GM12878 (cell line): ENCODE measurements around the gene ZNF804A. TPM values are rescaled to one million over a fixed set of nuclear protein-coding genes. Genes with fewer than 3 reads are reported as not detected.

Source experiments
- ATAC-seq: fragments of 200-7000 bp; cut with Tn5 transposase; 3 replicates; pipeline ENCODE4 v1.9.1; 2020; ENCODE audit warnings: mild to moderate bottlenecking, moderate library complexity
- BruUV-seq: library from RNA; stranded (reverse); fragments of 400-500 nt; replicated peaks from 2 replicates; lab custom pipeline; 2021; lab: Mats Ljungman, UMichigan
- CTCF ChIA-PET: fragments of 300-600 bp; sonication (Branson Sonifier 250); formaldehyde crosslinking; extraction: SDS; loops from one replicate; lab custom pipeline; 2021; ENCODE audit warnings: inconsistent platforms; lab: Yijun Ruan, JAX
- POLR2A ChIA-PET: fragments of 350-600 bp; formaldehyde crosslinking; extraction: SDS; loops from one replicate; lab custom pipeline; 2021; ENCODE audit warnings: inconsistent platforms; lab: Charles Lee
- RAD21 ChIA-PET: fragments of 300-600 bp; sonication (Branson Sonifier 250); formaldehyde crosslinking; loops from one replicate; lab custom pipeline; 2023; ENCODE audit warnings: antibody characterized with exemption; ENCODE audit not compliant: unreplicated experiment; lab: Charles Lee
- SMC1A ChIA-PET: fragments of 300-600 bp; sonication (Branson Sonifier 250); formaldehyde crosslinking; loops from one replicate; lab custom pipeline; 2023; ENCODE audit not compliant: unreplicated experiment, uncharacterized antibody; lab: Charles Lee
- DNase-seq: peaks from one replicate; pipeline ENCODE4 v3.0.0-alpha.2; 2011; ENCODE audit warnings: low read depth, low spot score
- FAIRE-seq: peaks from 3 replicates; lab custom pipeline; 2011; peaks lifted over from hg19 to GRCh38; lab: Jason Lieb, UNC
- H2AFZ ChIP-seq: 2 replicates; pipeline ENCODE4 v1.6.0; 2011; ENCODE audit warnings: low read depth, low read length, control low read depth; ENCODE audit not compliant: control insufficient read depth
- H3K27ac ChIP-seq: 2 replicates; pipeline ENCODE4 v1.5.1; 2011; ENCODE audit warnings: control low read depth; ENCODE audit not compliant: control insufficient read depth, insufficient read depth
- H3K27me3 ChIP-seq, 2 experiments: replicated peaks in 1 of 2; 2 replicates each; pipeline versions ENCODE4 v1.6.0 to v1.6.1; 2011; ENCODE audit warnings: low read length in 1 of 2; ENCODE audit not compliant: control insufficient read depth in 2 of 2, insufficient read depth in 2 of 2
- H3K36me3 ChIP-seq, 2 experiments: 2 replicates each; pipeline ENCODE4 v1.5.1; 2011; ENCODE audit warnings: low read length in 1 of 2; ENCODE audit not compliant: control insufficient read depth in 2 of 2, insufficient read depth in 2 of 2
- H3K4me1 ChIP-seq: 2 replicates; pipeline ENCODE4 v1.6.1; 2011; ENCODE audit warnings: mild to moderate bottlenecking, low read length, moderate library complexity, mixed read lengths; ENCODE audit not compliant: control insufficient read depth, insufficient read depth
- H3K4me2 ChIP-seq: 2 replicates; pipeline ENCODE4 v1.6.0; 2011; ENCODE audit warnings: control low read depth; ENCODE audit not compliant: control insufficient read depth, insufficient read depth
- H3K4me3 ChIP-seq: fragments of 200-600 bp; sonication (generic); 2 replicates; pipeline ENCODE4 v1.5.1; 2016
- H3K79me2 ChIP-seq: 2 replicates; pipeline ENCODE4 v1.6.0; 2011; ENCODE audit warnings: low read length; ENCODE audit not compliant: control insufficient read depth, insufficient read depth
- H3K9ac ChIP-seq: 2 replicates; pipeline ENCODE4 v1.8.0; 2011; ENCODE audit warnings: low read length, control low read depth, mixed read lengths; ENCODE audit not compliant: control insufficient read depth, insufficient read depth
- H3K9me3 ChIP-seq: replicated peaks from 3 replicates; pipeline ENCODE4 v1.5.1; 2011; ENCODE audit warnings: mild to moderate bottlenecking, low read length; ENCODE audit not compliant: control insufficient read depth, insufficient read depth
- H4K20me1 ChIP-seq: 2 replicates; pipeline ENCODE4 v1.6.0; 2011; ENCODE audit not compliant: control insufficient read depth, insufficient read depth
- CHD1 ChIP-seq: IDR thresholded peaks from 2 replicates; pipeline ENCODE4 v1.6.1; 2012; ENCODE audit warnings: low read depth, low read length, improper control_type of control experiment
- FOS ChIP-seq: IDR thresholded peaks from 3 replicates; pipeline ENCODE4 v1.6.1; 2011; ENCODE audit warnings: borderline replicate concordance; ENCODE audit not compliant: insufficient read length; ENCODE audit errors: extremely low read depth
- MYB ChIP-seq: fragments of 150-350 bp; IDR thresholded peaks from 2 replicates; pipeline ENCODE4 v1.6.1; 2014; ENCODE audit warnings: mild to moderate bottlenecking, low read depth, low read length, borderline replicate concordance
- NFYA ChIP-seq: IDR thresholded peaks from 2 replicates; pipeline ENCODE4 v1.6.1; 2011; ENCODE audit warnings: low read depth, mild to moderate bottlenecking, low read length, improper control_type of control experiment, borderline replicate concordance
- PML ChIP-seq: IDR thresholded peaks from 2 replicates; pipeline ENCODE4 v1.6.1; 2012; ENCODE audit warnings: low read length, inconsistent platforms
- SMARCA5 ChIP-seq: fragments of 450-650 bp; IDR thresholded peaks from 2 replicates; pipeline ENCODE4 v1.6.1; 2017; ENCODE audit warnings: mild to moderate bottlenecking
- TARDBP ChIP-seq: IDR thresholded peaks from 2 replicates; pipeline ENCODE4 v1.6.1; 2016; ENCODE audit warnings: borderline replicate concordance
- TBL1XR1 ChIP-seq: IDR thresholded peaks from 2 replicates; pipeline ENCODE4 v1.6.1; 2012; ENCODE audit warnings: low read depth, low read length, improper control_type of control experiment
- TCF12 ChIP-seq: IDR thresholded peaks from 2 replicates; pipeline ENCODE4 v1.6.1; 2011; ENCODE audit warnings: low read depth, mild to moderate bottlenecking, low read length
- USF2 ChIP-seq: IDR thresholded peaks from 2 replicates; pipeline ENCODE4 v1.6.1; 2011; ENCODE audit warnings: low read depth, low read length, improper control_type of control experiment, borderline replicate concordance
- WRNIP1 ChIP-seq: IDR thresholded peaks from 2 replicates; pipeline ENCODE4 v1.6.1; 2011; ENCODE audit warnings: low read depth, low read length, improper control_type of control experiment, borderline replicate concordance
- ZNF207 ChIP-seq: fragments of 450-650 bp; IDR thresholded peaks from 2 replicates; pipeline ENCODE4 v1.6.1; 2014; ENCODE audit warnings: antibody characterized with exemption, mild to moderate bottlenecking, borderline replicate concordance
- ZNF24 ChIP-seq: fragments of 450-650 bp; IDR thresholded peaks from 2 replicates; pipeline ENCODE4 v1.6.1; 2017; ENCODE audit warnings: antibody characterized with exemption, mild to moderate bottlenecking
- WGBS: methylation state at CpG from one replicate; pipeline ENCODE4 v1.1.6; 2016; ENCODE audit warnings: low lambda C conversion rate; ENCODE audit not compliant: insufficient replicate concordance, insufficient coverage; ENCODE audit errors: missing lambda C conversion rate; 5-methylcytosine and 5-hydroxymethylcytosine counted together
- in situ Hi-C: fragments of 300-500 bp; cut with MboI; formaldehyde crosslinking; loops from 9 replicates; pipeline ENCODE4 v1.14.3; 2018; ENCODE audit warnings: mixed read lengths
- intact Hi-C: fragments of 100-400 bp; cut with micrococcal nuclease; formaldehyde crosslinking; loops from one replicate; pipeline ENCODE4 v1.14.2; 2022; ENCODE audit not compliant: unreplicated experiment
- polyA plus RNA-seq, 11 experiments: library from polyadenylated mRNA; depleted of rRNA in 4 of 11; unstranded in 6 of 11; stranded (reverse) in 5 of 11; fragments of >200 nt; fragmentation: Nextera tagmentation in 4 of 11; fragmentation: Illumina TruSeq in 1 of 11; extraction: Ambion mirVana in 4 of 11; extraction: Trizol in 1 of 11; gene quantifications; 1 replicate in 1 of 11; 2 replicates in 10 of 11; pipeline versions ENCODE4 v1.2.1 to v1.2.3, GENCODE V29; 2011 to 2016; ENCODE audit warnings: inconsistent platforms in 2 of 11, missing spikeins in 2 of 11, low read depth in 1 of 11
- total RNA-seq, 4 experiments: library from RNA; depleted of rRNA in 3 of 4; stranded (reverse); fragments of >200 nt in 3 of 4; fragmentation: Illumina TruSeq in 1 of 4; extraction: Trizol in 1 of 4; gene quantifications; 2 replicates each; pipeline versions ENCODE4 v1.2.1 to v1.2.3, GENCODE V29; 2013 to 2021

Gene ZNF804A
- total and polyA plus RNA-seq, 10 of the 15 experiments (the other 5 are each of a cell fraction or from before 2014, with no cell fraction given): 0.19 to 2.3 (median 1.4) TPM

DNA sequence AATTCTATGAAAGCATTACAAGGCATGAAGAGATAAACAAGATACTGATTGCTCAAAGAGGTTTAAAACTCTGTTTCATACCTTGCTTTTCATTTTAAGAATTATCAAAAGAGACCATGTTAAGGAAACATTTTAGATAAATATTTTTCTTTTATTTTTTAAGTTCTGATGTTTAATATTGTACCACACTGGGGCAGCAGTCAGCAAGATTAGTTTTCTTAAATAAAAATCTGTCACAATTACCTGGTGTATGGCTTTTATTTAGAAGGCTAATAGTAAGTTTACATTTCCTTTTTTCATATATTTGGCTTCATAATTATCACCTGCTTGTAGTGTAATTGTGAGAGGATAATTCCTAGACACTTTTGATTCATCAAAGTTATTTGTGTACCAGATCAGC lies 46.4 kb downstream of the ZNF804A start:
- H3K4me2 ChIP-seq: no peak overlapping the region
- no peaks in the 10 kb centered on the region for H3K4me1 ChIP-seq
- H4K20me1 ChIP-seq: no peaks in the 10 kb centered on the region
- in situ Hi-C loops (no loop called here), intact Hi-C loops (no loop called here)
- POLR2A ChIA-PET: no interaction called here
- H3K79me2 ChIP-seq: no peaks in the 10 kb centered on the region
- BruUV-seq: no TSS peak
- no peaks in the 10 kb centered on the region for H3K9me3 ChIP-seq
- DNase-seq (no peak), FAIRE-seq (no peak), ATAC-seq (no peak)
- RAD21 ChIA-PET: no interaction called here
- H3K9ac ChIP-seq: no peak overlapping the region
- CTCF ChIA-PET: no interaction called here
- H3K27me3 ChIP-seq: no peaks in the 10 kb centered on the region
- no peak overlapping the region for H2AFZ ChIP-seq
- H3K4me3 ChIP-seq: no peak overlapping the region
- TF ChIP-seq TBL1XR1: no peak
- TF ChIP-seq FOS: no peak
- TF ChIP-seq PML: no peak
- TF ChIP-seq WRNIP1: no peak
- TF ChIP-seq NFYA: no peak
- TF ChIP-seq MYB: no peak
- H3K27ac ChIP-seq: no peak overlapping the region
- no peaks in the 10 kb centered on the region for H3K36me3 ChIP-seq
- SMC1A ChIA-PET: no interaction called here

GRCh38 chr2:184646177-184646576 lies 47.8 kb downstream of the ZNF804A start:
- no peak overlapping the region for H3K4me2 ChIP-seq
- no peaks in the 10 kb centered on the region for H3K4me1 ChIP-seq
- H4K20me1 ChIP-seq: no peaks in the 10 kb centered on the region
- TF ChIP-seq ZNF24 (no peak), TBL1XR1 (no peak), TARDBP (no peak), ZNF207 (no peak), CHD1 (no peak), USF2 (no peak), TCF12 (no peak), SMARCA5 (no peak)
- no peaks in the 10 kb centered on the region for H3K9me3 ChIP-seq
- in situ Hi-C loops: no loop called here
- intact Hi-C loops: no loop called here
- DNase-seq (no peak), ATAC-seq (peak; percentile 59), FAIRE-seq (no peak)
- H3K9ac ChIP-seq: no peak overlapping the region
- no peaks in the 10 kb centered on the region for H3K79me2 ChIP-seq
- no peak overlapping the region for H2AFZ ChIP-seq
- no peak overlapping the region for H3K27ac ChIP-seq
- H3K36me3 ChIP-seq: no peaks in the 10 kb centered on the region
- RAD21 ChIA-PET: no interaction called here
- POLR2A ChIA-PET: no interaction called here
- H3K4me3 ChIP-seq: no peak overlapping the region
- CTCF ChIA-PET: interaction anchor here (1.0 to 1.5 kb wide), 3 partner anchors 35 to 65 kb away, joined by 3 to 6 read pairs (median 3); no protein-coding TSS in a partner anchor
- no peaks in the 10 kb centered on the region for H3K27me3 ChIP-seq
- SMC1A ChIA-PET: interaction anchor here (0.8 to 1.2 kb wide), 2 partner anchors 11 to 15 kb away, joined by 3 read pairs; no protein-coding TSS in a partner anchor
- BruUV-seq: no TSS peak
- 0% methylated on average over 2 of the region's 2 CpGs for WGBS
